HG03571 (cell line): ENCODE data around the gene AHI1.

Experiments used
- ATAC-seq: cut with Tn5 transposase; IDR thresholded peaks from one replicate; pipeline ENCODE4 v1.9.1; 2021; ENCODE audit not compliant: unreplicated experiment

Gene AHI1

DNA sequence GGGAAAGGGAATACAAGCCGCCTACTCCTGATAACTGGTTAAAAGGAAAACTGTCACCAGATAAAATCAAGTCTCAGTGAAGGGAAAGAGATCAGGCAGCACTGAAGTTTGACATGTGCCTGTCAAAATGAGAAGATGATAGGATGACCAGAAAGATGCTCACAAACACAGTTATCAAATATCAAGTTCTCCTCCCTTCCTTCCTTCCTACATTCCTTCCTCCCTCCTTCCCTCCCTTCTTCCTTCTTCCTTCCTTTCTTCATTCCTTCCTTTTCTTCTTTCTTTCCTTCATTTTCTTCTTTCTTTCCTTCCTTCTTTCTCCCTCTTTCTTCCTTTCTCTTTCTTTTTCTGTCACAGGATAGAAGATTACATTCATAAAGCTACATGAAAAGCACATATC, 261.2 kb downstream of the AHI1 start:
- ATAC-seq, result no peak

DNA sequence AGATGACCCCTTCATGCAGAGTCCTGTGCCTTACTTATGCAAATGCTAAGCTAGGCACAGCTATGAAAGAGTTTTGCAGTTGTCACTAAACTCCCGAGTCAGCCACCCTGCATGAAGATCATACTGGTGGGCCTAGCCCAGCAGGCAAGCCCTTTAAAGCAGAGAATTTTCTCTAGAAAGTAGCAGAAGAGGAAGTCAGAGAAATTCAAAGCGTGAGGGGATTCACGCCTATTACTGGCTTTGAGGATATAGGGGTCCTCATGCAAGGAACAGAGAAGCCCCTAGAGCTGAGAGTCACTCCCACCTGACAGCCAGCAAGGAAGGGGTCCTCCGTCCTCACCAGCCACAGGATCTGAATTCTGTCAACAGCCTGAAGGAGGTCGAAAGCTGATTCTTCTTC, 261.8 kb downstream of the AHI1 start:
- no peak for ATAC-seq

DNA sequence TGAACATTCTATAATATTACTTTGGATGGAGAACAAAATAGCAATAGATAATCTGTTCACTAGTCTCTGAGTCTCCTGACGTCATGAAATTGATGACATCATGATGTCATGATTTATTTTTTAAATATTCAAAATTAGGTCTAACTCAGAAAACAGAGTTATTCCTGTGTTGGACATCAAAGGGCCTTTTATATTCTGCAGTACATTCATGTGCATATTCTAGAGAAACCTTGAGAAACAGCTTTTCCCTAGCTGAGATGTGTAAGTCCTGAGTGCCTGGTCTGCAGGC, 263.1 kb downstream of the AHI1 start:
- ATAC-seq, result no peak

DNA sequence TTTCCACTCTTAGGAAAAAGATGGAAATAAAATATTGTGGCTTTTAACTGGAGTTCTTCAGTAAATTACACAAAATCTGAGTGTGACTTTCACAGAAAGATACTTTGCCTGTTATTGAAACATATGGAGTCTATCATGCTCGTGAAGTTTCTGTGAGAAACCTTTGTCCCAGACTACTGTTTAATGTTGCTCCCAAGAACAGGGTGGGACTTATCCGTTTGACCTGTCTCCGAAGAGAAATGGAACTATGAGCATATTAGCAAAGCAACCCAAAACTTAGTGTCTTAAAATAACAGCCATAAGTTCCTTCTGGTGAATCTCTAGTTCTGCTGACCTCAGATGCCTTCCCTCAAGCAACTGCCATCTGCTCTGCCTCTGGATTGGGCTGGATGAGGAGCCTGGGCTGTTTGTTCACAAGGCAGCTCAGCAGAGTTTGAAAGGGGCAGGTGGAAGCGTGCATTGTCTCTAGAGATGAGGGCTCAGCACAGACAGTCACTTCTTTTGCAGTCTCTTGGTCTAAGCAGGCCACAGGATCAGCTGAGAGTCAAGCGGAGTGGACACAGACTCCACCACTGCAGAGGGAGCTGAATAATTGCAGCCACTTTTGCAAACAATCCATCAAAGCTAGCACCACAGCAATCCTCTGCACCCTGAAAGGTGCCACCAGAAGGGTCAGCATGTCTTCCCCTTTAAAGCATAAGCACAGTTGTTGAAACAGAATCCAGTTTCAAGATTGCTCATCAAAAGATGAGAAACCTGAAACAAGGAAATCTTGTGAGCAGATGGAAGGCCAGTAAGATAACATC, 263.7 kb downstream of the AHI1 start:
- peak; percentile 56 for ATAC-seq
